IPS DF 6.9 (cell line): Measurements from ENCODE around the gene TSSK6.

Experiments
- DNase-seq: peaks from one replicate; pipeline ENCODE4 v3.0.0-alpha.2; 2013; ENCODE audit warnings: low read depth, low spot score
- H3K27ac ChIP-seq: one replicate; pipeline ENCODE4 v1.5.1; 2013; ENCODE audit warnings: low read length, control low read depth
- H3K27me3 ChIP-seq: 2 replicates; pipeline ENCODE4 v1.6.1; 2013; ENCODE audit warnings: mild to moderate bottlenecking, low read length; ENCODE audit not compliant: control insufficient read depth, insufficient read depth
- H3K36me3 ChIP-seq: 2 replicates; pipeline ENCODE4 v1.6.1; 2013; ENCODE audit warnings: low read length; ENCODE audit not compliant: control insufficient read depth, insufficient read depth
- H3K4me1 ChIP-seq: 2 replicates; pipeline ENCODE4 v1.6.1; 2013; ENCODE audit warnings: low read length; ENCODE audit not compliant: control insufficient read depth, insufficient read depth
- H3K4me3 ChIP-seq: 2 replicates; pipeline ENCODE4 v1.5.1; 2013; ENCODE audit warnings: mild to moderate bottlenecking, low read length
- H3K9me3 ChIP-seq: 2 replicates; pipeline ENCODE4 v1.6.1; 2013; ENCODE audit warnings: low read length, inconsistent platforms; ENCODE audit not compliant: control insufficient read depth, insufficient read depth
- WGBS: extraction: QIAGEN DNeasy Blood & Tissue Kit; methylation state at CpG from one replicate; pipeline ENCODE4 v1.1.7; 2013; ENCODE audit warnings: mixed read lengths, missing lambda C conversion rate; ENCODE audit not compliant: insufficient read length, insufficient coverage; 5-methylcytosine and 5-hydroxymethylcytosine counted together

The TSSK6 gene

GRCh38 chr19:19544954-19545591 is 29.7 kb upstream of the TSSK6 start:
- H3K4me3 ChIP-seq, result no peak overlapping the region
- no peaks in the 10 kb centered on the region for H3K9me3 ChIP-seq
- no peak for DNase-seq
- H3K27ac ChIP-seq, result no peak overlapping the region
- peaks cover 3% of the 10 kb centered on the region; the same call in 1 of the 2 replicates for H3K36me3 ChIP-seq
- WGBS, result no CpG with 5 or more reads among the region's 53 CpGs
- H3K4me1 ChIP-seq, result peaks cover 1% of the 10 kb centered on the region; the same call in 1 of the 2 replicates
- H3K27me3 ChIP-seq, result no peaks in the 10 kb centered on the region

GRCh38 chr19:19544257-19544953 is 29.1 kb upstream of the TSSK6 start:
- no peak for DNase-seq
- no CpG with 5 or more reads among the region's 75 CpGs for WGBS
- peaks cover 3% of the 10 kb centered on the region; the same call in 1 of the 2 replicates for H3K36me3 ChIP-seq
- no peak overlapping the region for H3K27ac ChIP-seq
- H3K4me3 ChIP-seq, result no peak overlapping the region
- no peaks in the 10 kb centered on the region for H3K27me3 ChIP-seq
- H3K9me3 ChIP-seq, result no peaks in the 10 kb centered on the region
- peaks cover 2% of the 10 kb centered on the region; the same call in 1 of the 2 replicates for H3K4me1 ChIP-seq

GRCh38 chr19:19543640-19544039 is 28.3 kb upstream of the TSSK6 start:
- H3K4me3 ChIP-seq, result no peak overlapping the region
- H3K36me3 ChIP-seq, result peaks cover 3% of the 10 kb centered on the region; the same call in 1 of the 2 replicates
- no peak overlapping the region for H3K27ac ChIP-seq
- H3K27me3 ChIP-seq, result peaks cover 2% of the 10 kb centered on the region; the same call in 1 of the 2 replicates
- peaks cover 2% of the 10 kb centered on the region; the same call in 1 of the 2 replicates for H3K4me1 ChIP-seq
- no peaks in the 10 kb centered on the region for H3K9me3 ChIP-seq
- no peak for DNase-seq
- no CpG with 5 or more reads among the region's 19 CpGs for WGBS

GRCh38 chr19:19543101-19543500 is 27.8 kb upstream of the TSSK6 start:
- peaks cover 3% of the 10 kb centered on the region; the same call in 1 of the 2 replicates for H3K36me3 ChIP-seq
- H3K27ac ChIP-seq, result no peak overlapping the region
- WGBS, result no CpG with 5 or more reads among the region's 13 CpGs
- H3K27me3 ChIP-seq, result peaks cover 3% of the 10 kb centered on the region; the same call in 1 of the 2 replicates
- no peaks in the 10 kb centered on the region for H3K9me3 ChIP-seq
- peaks cover 2% of the 10 kb centered on the region; the same call in 1 of the 2 replicates for H3K4me1 ChIP-seq
- DNase-seq, result no peak
- H3K4me3 ChIP-seq, result no peak overlapping the region

GRCh38 chr19:19542507-19542906 is 27.2 kb upstream of the TSSK6 start:
- DNase-seq, result no peak
- Histone ChIP-seq H3K27ac (no peak overlapping the region), H3K4me3 (no peak overlapping the region), H3K27me3 (peaks cover 3% of the 10 kb centered on the region; the same call in 1 of the 2 replicates), H3K4me1 (peaks cover 2% of the 10 kb centered on the region; the same call in 1 of the 2 replicates), H3K36me3 (peaks cover 3% of the 10 kb centered on the region; the same call in 1 of the 2 replicates), H3K9me3 (no peaks in the 10 kb centered on the region)
- whole genome bisulfite sequencing, result no CpG with 5 or more reads among the region's 12 CpGs

DNA sequence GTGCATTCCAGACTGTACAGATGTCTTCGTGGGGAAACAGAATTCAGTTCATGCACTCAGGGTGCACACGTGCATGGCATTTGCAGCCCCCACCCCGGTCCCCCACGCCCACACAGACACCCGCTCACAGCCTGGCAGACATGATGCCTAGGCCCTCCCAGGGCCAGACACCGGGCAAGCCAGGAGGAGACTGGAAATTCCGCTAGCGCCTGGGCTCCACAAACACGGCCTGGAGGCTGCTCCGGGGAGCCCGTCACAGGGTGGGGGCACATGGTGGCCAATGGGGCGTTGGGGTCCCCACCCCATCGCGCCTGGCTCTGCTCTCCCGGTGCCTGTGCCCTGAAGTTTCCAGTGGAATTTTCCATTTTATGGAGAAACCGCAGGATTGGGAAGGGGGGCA is 26.3 kb upstream of the TSSK6 start:
- no CpG with 5 or more reads among the region's 16 CpGs for WGBS
- Histone ChIP-seq H3K4me1 (peaks cover 2% of the 10 kb centered on the region; the same call in 1 of the 2 replicates), H3K27me3 (peaks cover 3% of the 10 kb centered on the region; the same call in 1 of the 2 replicates), H3K4me3 (no peak overlapping the region), H3K9me3 (no peaks in the 10 kb centered on the region), H3K27ac (no peak overlapping the region), H3K36me3 (peaks cover 3% of the 10 kb centered on the region; the same call in 1 of the 2 replicates)
- DNase-seq, result no peak

- Histone ChIP-seq H3K4me1 (peaks cover 2% of the 10 kb centered on the region; the same call in 1 of the 2 replicates), H3K27ac (no peak overlapping the region), H3K4me3 (peak overlapping the region; percentile 5; the same call in 1 of the 2 replicates), H3K27me3 (peaks cover 3% of the 10 kb centered on the region; the same call in 1 of the 2 replicates), H3K9me3 (no peaks in the 10 kb centered on the region), H3K36me3 (peaks cover 3% of the 10 kb centered on the region; the same call in 1 of the 2 replicates)
- peak; percentile 66 for DNase-seq
- no CpG with 5 or more reads among the region's 45 CpGs for WGBS
These were observed 25.6 kb upstream of the TSSK6 start for GRCh38 chr19:19540715-19541515.

DNA sequence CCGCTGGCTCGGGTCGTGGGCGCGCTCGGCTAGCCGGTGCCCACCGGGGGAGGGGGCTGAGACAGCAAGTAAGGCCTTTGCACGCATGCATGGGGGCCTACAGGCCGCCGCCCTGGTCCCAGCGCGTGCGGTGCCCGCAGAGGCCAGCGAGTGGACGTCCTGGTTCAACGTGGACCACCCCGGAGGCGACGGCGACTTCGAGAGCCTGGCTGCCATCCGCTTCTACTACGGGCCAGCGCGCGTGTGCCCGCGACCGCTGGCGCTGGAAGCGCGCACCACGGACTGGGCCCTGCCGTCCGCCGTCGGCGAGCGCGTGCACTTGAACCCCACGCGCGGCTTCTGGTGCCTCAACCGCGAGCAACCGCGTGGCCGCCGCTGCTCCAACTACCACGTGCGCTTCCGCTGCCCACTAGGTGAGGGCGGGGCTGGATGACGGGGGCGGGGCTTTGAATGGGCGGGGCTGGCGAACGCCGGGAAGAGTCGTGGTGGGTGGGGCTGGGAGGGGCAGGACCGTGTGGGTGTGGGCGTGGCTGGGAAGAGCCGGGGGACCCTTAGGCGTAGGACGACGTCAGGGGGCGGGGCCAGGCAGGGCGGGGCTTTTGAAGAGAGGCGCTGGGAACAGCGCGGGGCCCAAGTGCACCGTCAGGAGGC is 24.8 kb upstream of the TSSK6 start:
- Histone ChIP-seq H3K4me1 (peaks cover 2% of the 10 kb centered on the region; the same call in 1 of the 2 replicates), H3K4me3 (peak overlapping the region; percentile 2; the same call in 1 of the 2 replicates), H3K36me3 (peaks cover 3% of the 10 kb centered on the region; the same call in 1 of the 2 replicates), H3K27ac (no peak overlapping the region), H3K27me3 (peaks cover 3% of the 10 kb centered on the region; the same call in 1 of the 2 replicates), H3K9me3 (no peaks in the 10 kb centered on the region)
- no CpG with 5 or more reads among the region's 74 CpGs for WGBS
- DNase-seq, result no peak

GRCh38 chr19:19539698-19540063 is 24.3 kb upstream of the TSSK6 start:
- Histone ChIP-seq H3K4me1 (peaks cover 2% of the 10 kb centered on the region; the same call in 1 of the 2 replicates), H3K36me3 (peaks cover 3% of the 10 kb centered on the region; the same call in 1 of the 2 replicates), H3K27ac (no peak overlapping the region), H3K4me3 (no peak overlapping the region), H3K9me3 (no peaks in the 10 kb centered on the region), H3K27me3 (peaks cover 3% of the 10 kb centered on the region; the same call in 1 of the 2 replicates)
- no CpG with 5 or more reads among the region's 19 CpGs for WGBS
- DNase-seq, result no peak
